ENCODE measurements around the gene HAUS8.

HAUS8 gene

GRCh38 chr19:17022738-17023137 lies 52.5 kb downstream of the HAUS8 start:
- Histone ChIP-seq H3K4me3 (ENCODE audit: low read length) (no peak overlapping the region), H3K36me3 (replicated peaks; ENCODE audit: low read depth, low read length) (no peaks in the 10 kb centered on the region), H3K9me3 (ENCODE audit: insufficient read depth, low read length) (no peaks in the 10 kb centered on the region), H3K4me1 (ENCODE audit: low read length) (no peaks in the 10 kb centered on the region), H3K27ac (ENCODE audit: low read length) (no peak overlapping the region), H3K4me2 (ENCODE audit: low read length) (no peak overlapping the region), H3K9ac (ENCODE audit: low read length) (no peak overlapping the region), H3K79me2 (ENCODE audit: low read length) (no peaks in the 10 kb centered on the region), H2AFZ (ENCODE audit: low read depth, low read length) (no peak overlapping the region), H3K27me3 (ENCODE audit: low read depth, low read length) (0 out of 2 replicates have a peak, but pooled peaks cover 4% of the 10 kb centered on the region), H4K20me1 (ENCODE audit: insufficient read depth, low read length) (no peaks in the 10 kb centered on the region)
- TF ChIP-seq CTCF (IDR thresholded peaks at IDR 0.05; ENCODE audit: low read depth, low read length) (no peak), EZH2phosphoT487 (IDR thresholded peaks at IDR 0.05; ENCODE audit: low read depth) (no peak)

GRCh38 chr19:17021793-17022590 lies 53.3 kb downstream of the HAUS8 start:
- no peak overlapping the region for H3K4me3 ChIP-seq (ENCODE audit: low read length)
- TF ChIP-seq CTCF (IDR thresholded peaks at IDR 0.05; ENCODE audit: low read depth, low read length) = no peak
- no peak for TF ChIP-seq EZH2phosphoT487 (IDR thresholded peaks at IDR 0.05; ENCODE audit: low read depth)
- no peak overlapping the region for H2AFZ ChIP-seq (ENCODE audit: low read depth, low read length)
- H3K9ac ChIP-seq (ENCODE audit: low read length) = no peak overlapping the region
- H4K20me1 ChIP-seq (ENCODE audit: insufficient read depth, low read length) = no peaks in the 10 kb centered on the region
- H3K4me2 ChIP-seq (ENCODE audit: low read length) = no peak overlapping the region
- H3K27me3 ChIP-seq (ENCODE audit: low read depth, low read length) = peaks cover 5% of the 10 kb centered on the region; the same call in 1 of the 2 replicates
- no peaks in the 10 kb centered on the region for H3K36me3 ChIP-seq (replicated peaks; ENCODE audit: low read depth, low read length)
- H3K4me1 ChIP-seq (ENCODE audit: low read length) = no peaks in the 10 kb centered on the region
- no peaks in the 10 kb centered on the region for H3K9me3 ChIP-seq (ENCODE audit: insufficient read depth, low read length)
- H3K79me2 ChIP-seq (ENCODE audit: low read length) = no peaks in the 10 kb centered on the region
- H3K27ac ChIP-seq (ENCODE audit: low read length) = no peak overlapping the region

GRCh38 chr19:17021328-17021727 lies 53.9 kb downstream of the HAUS8 start:
- H3K79me2 ChIP-seq (ENCODE audit: low read length) = no peaks in the 10 kb centered on the region
- no peak overlapping the region for H3K4me3 ChIP-seq (ENCODE audit: low read length)
- no peaks in the 10 kb centered on the region for H3K9me3 ChIP-seq (ENCODE audit: insufficient read depth, low read length)
- H2AFZ ChIP-seq (ENCODE audit: low read depth, low read length) = no peak overlapping the region
- H3K36me3 ChIP-seq (replicated peaks; ENCODE audit: low read depth, low read length) = no peaks in the 10 kb centered on the region
- H3K27ac ChIP-seq (ENCODE audit: low read length) = no peak overlapping the region
- H3K4me1 ChIP-seq (ENCODE audit: low read length) = no peaks in the 10 kb centered on the region
- H3K27me3 ChIP-seq (ENCODE audit: low read depth, low read length) = peaks cover 7% of the 10 kb centered on the region; the same call in 1 of the 2 replicates
- no peak overlapping the region for H3K9ac ChIP-seq (ENCODE audit: low read length)
- H3K4me2 ChIP-seq (ENCODE audit: low read length) = no peak overlapping the region
- no peaks in the 10 kb centered on the region for H4K20me1 ChIP-seq (ENCODE audit: insufficient read depth, low read length)
- no peak for TF ChIP-seq CTCF (IDR thresholded peaks at IDR 0.05; ENCODE audit: low read depth, low read length)
- no peak for TF ChIP-seq EZH2phosphoT487 (IDR thresholded peaks at IDR 0.05; ENCODE audit: low read depth)

- Histone ChIP-seq H4K20me1 (ENCODE audit: insufficient read depth, low read length) (no peaks in the 10 kb centered on the region), H3K79me2 (ENCODE audit: low read length) (no peaks in the 10 kb centered on the region), H3K4me3 (ENCODE audit: low read length) (no peak overlapping the region), H3K36me3 (replicated peaks; ENCODE audit: low read depth, low read length) (no peaks in the 10 kb centered on the region), H3K4me1 (ENCODE audit: low read length) (no peaks in the 10 kb centered on the region), H3K27me3 (ENCODE audit: low read depth, low read length) (peaks cover 7% of the 10 kb centered on the region; the same call in 1 of the 2 replicates), H3K27ac (ENCODE audit: low read length) (no peak overlapping the region), H3K9ac (ENCODE audit: low read length) (no peak overlapping the region), H2AFZ (ENCODE audit: low read depth, low read length) (no peak overlapping the region), H3K9me3 (ENCODE audit: insufficient read depth, low read length) (no peaks in the 10 kb centered on the region), H3K4me2 (ENCODE audit: low read length) (no peak overlapping the region)
- TF ChIP-seq CTCF (IDR thresholded peaks at IDR 0.05; ENCODE audit: low read depth, low read length) = no peak
- no peak for TF ChIP-seq EZH2phosphoT487 (IDR thresholded peaks at IDR 0.05; ENCODE audit: low read depth)
Measured at GRCh38 chr19:17020823-17021222, 54.4 kb downstream of the HAUS8 start.

All from OCI-LY3 (cell line).